Mucosa of stomach (tissue), 1 donor: ENCODE measurements around the gene ARHGAP25.

Source experiments
- H3K27me3 ChIP-seq: one replicate; pipeline ENCODE4 v1.7.0; 2013; ENCODE audit warnings: mild to moderate bottlenecking, low read length; ENCODE audit not compliant: control insufficient read depth, insufficient read depth
- H3K36me3 ChIP-seq: one replicate; pipeline ENCODE4 v1.7.0; 2013; ENCODE audit warnings: low read length; ENCODE audit not compliant: control insufficient read depth, insufficient read depth
- H3K4me1 ChIP-seq: one replicate; pipeline ENCODE4 v1.7.0; 2013; ENCODE audit warnings: mild to moderate bottlenecking, low read length; ENCODE audit not compliant: control insufficient read depth, insufficient read depth
- H3K4me3 ChIP-seq: one replicate; pipeline ENCODE4 v1.7.0; 2013; ENCODE audit warnings: low read length
- H3K9ac ChIP-seq: one replicate; pipeline ENCODE4 v1.7.0; 2013; ENCODE audit warnings: mild to moderate bottlenecking, low read length, moderate library complexity
- H3K9me3 ChIP-seq: one replicate; pipeline ENCODE4 v1.7.0; 2013; ENCODE audit warnings: mild to moderate bottlenecking, low read length, moderate library complexity; ENCODE audit not compliant: control insufficient read depth
- donor health status: Pancreatic carcinoma.

ARHGAP25 gene

GRCh38 chr2:68850524-68850923, 115.9 kb downstream of the ARHGAP25 start:
- Histone ChIP-seq H3K9ac (no peak overlapping the region), H3K4me1 (peaks cover 6% of the 10 kb centered on the region), H3K9me3 (no peaks in the 10 kb centered on the region), H3K36me3 (no peaks in the 10 kb centered on the region), H3K27me3 (no peaks in the 10 kb centered on the region), H3K4me3 (no peak overlapping the region)

GRCh38 chr2:68853035-68853434, 118.4 kb downstream of the ARHGAP25 start:
- H3K4me1 ChIP-seq, result peaks cover 3% of the 10 kb centered on the region
- no peak overlapping the region for H3K9ac ChIP-seq
- H3K27me3 ChIP-seq, result no peaks in the 10 kb centered on the region
- no peaks in the 10 kb centered on the region for H3K9me3 ChIP-seq
- no peaks in the 10 kb centered on the region for H3K36me3 ChIP-seq
- no peak overlapping the region for H3K4me3 ChIP-seq

- no peaks in the 10 kb centered on the region for H3K9me3 ChIP-seq
- H3K36me3 ChIP-seq, result no peaks in the 10 kb centered on the region
- H3K27me3 ChIP-seq, result no peaks in the 10 kb centered on the region
- no peak overlapping the region for H3K9ac ChIP-seq
- H3K4me1 ChIP-seq, result no peaks in the 10 kb centered on the region
- no peak overlapping the region for H3K4me3 ChIP-seq
Observed at GRCh38 chr2:68853915-68854314, 119.3 kb downstream of the ARHGAP25 start.

- no peak overlapping the region for H3K9ac ChIP-seq
- no peaks in the 10 kb centered on the region for H3K36me3 ChIP-seq
- no peaks in the 10 kb centered on the region for H3K4me1 ChIP-seq
- no peak overlapping the region for H3K4me3 ChIP-seq
- H3K27me3 ChIP-seq, result no peaks in the 10 kb centered on the region
- no peaks in the 10 kb centered on the region for H3K9me3 ChIP-seq
Observed at GRCh38 chr2:68854476-68854875, 119.9 kb downstream of the ARHGAP25 start.

GRCh38 chr2:68855550-68855949, 120.9 kb downstream of the ARHGAP25 start:
- H3K4me3 ChIP-seq, result no peak overlapping the region
- no peaks in the 10 kb centered on the region for H3K36me3 ChIP-seq
- H3K9ac ChIP-seq, result no peak overlapping the region
- peaks cover 5% of the 10 kb centered on the region for H3K27me3 ChIP-seq
- no peaks in the 10 kb centered on the region for H3K4me1 ChIP-seq
- no peaks in the 10 kb centered on the region for H3K9me3 ChIP-seq

- Histone ChIP-seq H3K9ac (no peak overlapping the region), H3K9me3 (no peaks in the 10 kb centered on the region), H3K4me3 (no peak overlapping the region), H3K27me3 (peaks cover 5% of the 10 kb centered on the region), H3K4me1 (no peaks in the 10 kb centered on the region), H3K36me3 (no peaks in the 10 kb centered on the region)
Observed at GRCh38 chr2:68857202-68857845, 122.7 kb downstream of the ARHGAP25 start.

GRCh38 chr2:68857855-68858456, 123.3 kb downstream of the ARHGAP25 start:
- no peak overlapping the region for H3K9ac ChIP-seq
- H3K27me3 ChIP-seq, result peaks cover 5% of the 10 kb centered on the region
- H3K4me3 ChIP-seq, result no peak overlapping the region
- no peaks in the 10 kb centered on the region for H3K9me3 ChIP-seq
- H3K4me1 ChIP-seq, result no peaks in the 10 kb centered on the region
- no peaks in the 10 kb centered on the region for H3K36me3 ChIP-seq

GRCh38 chr2:68860111-68860510, 125.5 kb downstream of the ARHGAP25 start:
- H3K4me3 ChIP-seq, result no peak overlapping the region
- no peaks in the 10 kb centered on the region for H3K9me3 ChIP-seq
- no peaks in the 10 kb centered on the region for H3K36me3 ChIP-seq
- H3K27me3 ChIP-seq, result peaks cover 5% of the 10 kb centered on the region
- H3K9ac ChIP-seq, result no peak overlapping the region
- no peaks in the 10 kb centered on the region for H3K4me1 ChIP-seq

- no peak overlapping the region for H3K4me3 ChIP-seq
Observed at GRCh38 chr2:68861330-68861729, 126.7 kb downstream of the ARHGAP25 start.

GRCh38 chr2:68862889-68863288, 128.3 kb downstream of the ARHGAP25 start:
- Histone ChIP-seq H3K4me3 (no peak overlapping the region), H3K9ac (no peak overlapping the region), H3K4me1 (no peaks in the 10 kb centered on the region), H3K36me3 (no peaks in the 10 kb centered on the region), H3K9me3 (no peaks in the 10 kb centered on the region), H3K27me3 (peaks cover 5% of the 10 kb centered on the region)

More at GRCh38 chr2:68861330-68861729, 126.7 kb downstream of the ARHGAP25 start:
- H3K4me1 ChIP-seq, result no peaks in the 10 kb centered on the region
- no peaks in the 10 kb centered on the region for H3K9me3 ChIP-seq
- no peak overlapping the region for H3K9ac ChIP-seq
- no peaks in the 10 kb centered on the region for H3K36me3 ChIP-seq
- H3K27me3 ChIP-seq, result peaks cover 5% of the 10 kb centered on the region

GRCh38 chr2:68863996-68864395, 129.4 kb downstream of the ARHGAP25 start:
- Histone ChIP-seq H3K27me3 (peaks cover 5% of the 10 kb centered on the region), H3K36me3 (no peaks in the 10 kb centered on the region), H3K4me3 (no peak overlapping the region), H3K9me3 (no peaks in the 10 kb centered on the region), H3K9ac (no peak overlapping the region), H3K4me1 (no peaks in the 10 kb centered on the region)

GRCh38 chr2:68865108-68865507, 130.5 kb downstream of the ARHGAP25 start:
- H3K4me1 ChIP-seq, result no peaks in the 10 kb centered on the region
- no peaks in the 10 kb centered on the region for H3K36me3 ChIP-seq
- no peak overlapping the region for H3K4me3 ChIP-seq
- no peaks in the 10 kb centered on the region for H3K9me3 ChIP-seq
- H3K9ac ChIP-seq, result no peak overlapping the region
- H3K27me3 ChIP-seq, result no peaks in the 10 kb centered on the region
